H1 (cell line): ENCODE results near the gene CSE1L. TPM values are rescaled to one million over a fixed set of nuclear protein-coding genes. Genes with fewer than 3 reads are reported as not detected.

ENCODE experiments used
- GTF2F1 ChIP-seq: IDR thresholded peaks from 2 replicates; pipeline ENCODE4 v1.6.1; 2012; ENCODE audit warnings: low read depth, low read length, improper control_type of control experiment, borderline replicate concordance
- RAD21 ChIP-seq, 2 experiments: IDR thresholded peaks in 1 of 2; conservative IDR thresholded peaks in 1 of 2; 2 replicates each; pipeline ENCODE4 v1.6.1; 2011; ENCODE audit warnings: low read depth in 2 of 2, low read length in 2 of 2, improper control_type of control experiment in 1 of 2, inconsistent platforms in 1 of 2, mild to moderate bottlenecking in 1 of 2, moderate library complexity in 1 of 2
- RFX5 ChIP-seq: IDR thresholded peaks from 2 replicates; pipeline ENCODE4 v1.6.1; 2011; ENCODE audit warnings: low read depth, low read length, improper control_type of control experiment, borderline replicate concordance
- SIRT6 ChIP-seq: IDR thresholded peaks from one replicate; pipeline ENCODE4 v1.7.1; 2012; ENCODE audit warnings: low read length, inconsistent platforms
- polyA plus RNA-seq, 7 experiments: library from polyadenylated mRNA; depleted of rRNA in 3 of 7; stranded (reverse) in 5 of 7; unstranded in 2 of 7; fragments of >200 nt in 5 of 7; fragments of 200-250 nt in 2 of 7; gene quantifications; 1 replicate in 5 of 7; 2 replicates in 1 of 7; 4 replicates in 1 of 7; pipeline versions ENCODE4 v1.2.1 to v1.2.3, GENCODE V29; 2011 to 2013; ENCODE audit warnings: missing spikeins in 2 of 7, mixed read lengths in 2 of 7
- total RNA-seq: library from RNA; stranded (reverse); fragmentation: NEBNext Ultra II Directional; extraction: Animal tissue kit (Norgen Biotek cat#: 25700); gene quantifications from 2 replicates; pipeline ENCODE4 v1.2.1, GENCODE V29; 2021

Gene CSE1L
- total and polyA plus RNA-seq, 2 of the 8 experiments (the other 6 are each of a cell fraction or from before 2014, with no cell fraction given): 94.1 to 269 TPM

DNA sequence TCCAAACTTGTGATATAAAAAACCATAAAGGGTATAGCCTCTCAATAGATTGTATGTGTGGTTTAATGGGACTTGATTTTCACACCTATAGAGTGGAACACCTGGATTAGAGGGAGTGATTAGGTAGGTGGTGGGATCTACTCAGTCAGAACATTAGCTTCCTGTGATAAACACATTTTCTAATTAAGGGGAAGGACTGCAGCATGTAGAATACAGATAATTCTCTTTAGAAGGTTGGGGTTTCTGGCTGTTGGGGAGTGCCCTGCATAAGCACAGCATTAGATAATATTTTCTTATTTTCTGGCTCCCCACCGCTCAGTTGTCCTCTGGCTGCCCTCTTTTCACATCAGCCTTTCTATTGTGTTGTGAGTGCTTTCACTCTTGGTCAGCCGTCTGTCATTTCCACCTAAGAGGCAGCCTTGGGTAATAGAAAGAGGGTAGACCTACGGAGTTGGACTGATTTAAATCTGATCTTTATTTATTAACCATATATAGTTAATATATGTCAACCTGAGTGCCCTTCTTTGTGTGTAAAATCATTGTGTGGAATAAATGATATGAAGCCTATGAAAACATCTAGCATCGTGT lies 8.0 kb downstream of the CSE1L start (continued):
- TF ChIP-seq GTF2F1 (no peak), RAD21 (IDR thresholded peaks at IDR 0.05 in 1 of 2, conservative IDR thresholded peaks at IDR 0.05 in 1 of 2; ENCODE audit: low read depth in 2 of 2, low read length in 2 of 2) (no peak), SIRT6 (no peak), RFX5 (no peak)
- TF ChIP-seq, all 59 proteins: peak for 0
